Caco-2 (cell line): ENCODE measurements around the gene FAT2. TPM values are rescaled to one million over a fixed set of nuclear protein-coding genes. Genes with fewer than 3 reads are reported as not detected.

ENCODE experiments used
- BruUV-seq: library from RNA; stranded (reverse); fragments of 400-500 nt; replicated peaks from 2 replicates; lab custom pipeline; 2021; lab: Mats Ljungman, UMichigan
- CTCF ChIA-PET: fragments of 300-600 bp; sonication (Branson Sonifier 250); formaldehyde crosslinking; loops from one replicate; lab custom pipeline; 2022; ENCODE audit warnings: antibody characterized with exemption; lab: Charles Lee
- POLR2A ChIA-PET: fragments of 300-600 bp; sonication (Branson Sonifier 250); formaldehyde crosslinking; loops from one replicate; lab custom pipeline; 2022; ENCODE audit warnings: antibody characterized with exemption; lab: Charles Lee
- DNase-seq, 2 experiments: peaks; one replicate each; pipeline versions ENCODE4 v3.0.0 to v3.0.0-alpha.2; 2020 to 2022
- H3K27me3 ChIP-seq: replicated peaks from 2 replicates; pipeline ENCODE4 v1.6.0; 2011; ENCODE audit warnings: low read length; ENCODE audit not compliant: control insufficient read depth, insufficient read depth
- H3K36me3 ChIP-seq: 2 replicates; pipeline ENCODE4 v1.5.1; 2011; ENCODE audit warnings: low read length; ENCODE audit not compliant: control insufficient read depth, insufficient read depth
- H3K4me1 ChIP-seq: fragments of 250-450 bp; sonication (Bioruptor Pico); 2 replicates; pipeline ENCODE4 v1.5.1; 2020; ENCODE audit warnings: mild to moderate bottlenecking
- H3K4me3 ChIP-seq: 2 replicates; pipeline ENCODE4 v1.5.1; 2011; ENCODE audit warnings: low read depth, mild to moderate bottlenecking, control low read depth, low read length
- H3K9me3 ChIP-seq: fragments of 250-450 bp; sonication (Bioruptor Pico); 2 replicates; pipeline ENCODE4 v1.5.1; 2020; ENCODE audit warnings: mild to moderate bottlenecking, moderate library complexity
- H3K27ac Mint-ChIP-seq: one replicate; pipeline ENCODE4 v1.8.0; 2022; ENCODE audit warnings: mixed read lengths; ENCODE audit not compliant: unreplicated experiment
- H3K27me3 Mint-ChIP-seq: one replicate; pipeline ENCODE4 v1.8.0; 2022; ENCODE audit warnings: mixed read lengths; ENCODE audit not compliant: insufficient read depth, unreplicated experiment
- H3K36me3 Mint-ChIP-seq: one replicate; pipeline ENCODE4 v1.8.0; 2022; ENCODE audit warnings: mild to moderate bottlenecking, mixed read lengths; ENCODE audit not compliant: insufficient read depth, unreplicated experiment
- H3K4me1 Mint-ChIP-seq: one replicate; pipeline ENCODE4 v1.8.0; 2022; ENCODE audit warnings: low read depth, mixed read lengths; ENCODE audit not compliant: unreplicated experiment
- H3K4me3 Mint-ChIP-seq: one replicate; pipeline ENCODE4 v1.8.0; 2022; ENCODE audit warnings: mild to moderate bottlenecking, moderate library complexity, mixed read lengths; ENCODE audit not compliant: unreplicated experiment
- H3K9me3 Mint-ChIP-seq: one replicate; pipeline ENCODE4 v1.8.0; 2022; ENCODE audit warnings: mixed read lengths; ENCODE audit not compliant: unreplicated experiment
- CTCF ChIP-seq, 2 experiments: fragments of 200-600 bp in 1 of 2; IDR thresholded peaks; 1 replicate in 1 of 2; 2 replicates in 1 of 2; pipeline versions ENCODE4 v1.5.1 to v1.8.0; 2011 to 2022; ENCODE audit warnings: antibody characterized with exemption in 1 of 2, control low read depth in 1 of 2, inconsistent platforms in 1 of 2, low read depth in 1 of 2, low read length in 1 of 2, mild to moderate bottlenecking in 1 of 2, moderate library complexity in 1 of 2; ENCODE audit not compliant: insufficient read depth in 1 of 2, severe bottlenecking in 1 of 2, unreplicated experiment in 1 of 2
- intact Hi-C: fragments of 100-400 bp; cut with micrococcal nuclease; formaldehyde crosslinking; loops from one replicate; pipeline ENCODE4 v1.10.0; 2022; ENCODE audit not compliant: unreplicated experiment
- total RNA-seq: library from RNA; stranded (reverse); gene quantifications from 2 replicates; pipeline ENCODE4 v1.2.3, GENCODE V29; 2022

Gene FAT2
- total RNA-seq, 1 experiment from 2014 or later, result 0.32 TPM

DNA sequence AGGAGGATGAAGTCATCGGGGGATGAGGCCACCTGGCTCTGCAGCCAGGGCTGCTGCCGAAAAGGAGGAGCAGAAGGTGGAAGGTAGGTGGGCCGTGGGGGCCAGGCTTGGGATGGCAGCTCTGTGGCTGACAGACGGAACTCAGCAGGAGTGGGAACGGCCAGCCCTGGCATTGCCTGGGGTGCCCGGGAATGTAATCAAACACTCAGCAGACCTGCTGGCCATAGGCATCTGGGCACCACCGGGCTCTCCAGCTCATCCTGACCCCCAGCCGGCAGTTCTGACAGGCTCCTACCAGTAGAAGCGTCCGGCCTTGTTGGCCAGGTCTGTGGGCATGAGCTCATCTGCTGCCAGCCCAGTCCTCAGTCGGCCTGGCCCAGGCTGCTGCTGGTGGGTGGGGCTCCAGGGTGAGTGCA lies 4.3 kb upstream of the FAT2 start:
- H3K9me3 Mint-ChIP-seq, result peaks cover 8% of the 10 kb centered on the region
- Histone ChIP-seq H3K4me3 (no peak overlapping the region), H3K36me3 (no peaks in the 10 kb centered on the region), H3K9me3 (no peaks in the 10 kb centered on the region), H3K4me1 (peaks cover 37% of the 10 kb centered on the region), H3K27me3 (no peaks in the 10 kb centered on the region)
- peaks cover 38% of the 10 kb centered on the region for H3K4me1 Mint-ChIP-seq
- no peak for DNase-seq
- H3K36me3 Mint-ChIP-seq, result no peaks in the 10 kb centered on the region
- H3K27ac Mint-ChIP-seq, result peak overlapping the region; percentile 40
- CTCF ChIA-PET, result no interaction called here
- H3K4me3 Mint-ChIP-seq, result no peak overlapping the region
- POLR2A ChIA-PET, result no interaction called here
- no peaks in the 10 kb centered on the region for H3K27me3 Mint-ChIP-seq
- intact Hi-C loops, result no loop called here
- BruUV-seq, result no TSS peak
- TF ChIP-seq CTCF (IDR thresholded peaks at IDR 0.05; ENCODE audit: insufficient read depth in 1 of 2, low read depth in 1 of 2, low read length in 1 of 2, severe bottlenecking in 1 of 2, unreplicated experiment in 1 of 2), result no peak

- BruUV-seq, result no TSS peak
- ChIA-PET CTCF (no interaction called here), POLR2A (no interaction called here)
- intact Hi-C loops, result no loop called here
- no peaks in the 10 kb centered on the region for H3K36me3 ChIP-seq
- H3K4me1 Mint-ChIP-seq, result peaks cover 24% of the 10 kb centered on the region
- H3K27ac Mint-ChIP-seq, result no peak overlapping the region
- no peaks in the 10 kb centered on the region for H3K9me3 Mint-ChIP-seq
- no peak overlapping the region for H3K4me3 ChIP-seq
- no peaks in the 10 kb centered on the region for H3K36me3 Mint-ChIP-seq
- H3K27me3 ChIP-seq, result no peaks in the 10 kb centered on the region
- H3K27me3 Mint-ChIP-seq, result no peaks in the 10 kb centered on the region
- peak; percentile 13 to 53 for DNase-seq
- H3K4me1 ChIP-seq, result peaks cover 26% of the 10 kb centered on the region
- no peaks in the 10 kb centered on the region for H3K9me3 ChIP-seq
- no peak for TF ChIP-seq CTCF (IDR thresholded peaks at IDR 0.05; ENCODE audit: insufficient read depth in 1 of 2, low read depth in 1 of 2, low read length in 1 of 2, severe bottlenecking in 1 of 2, unreplicated experiment in 1 of 2)
- no peak overlapping the region for H3K4me3 Mint-ChIP-seq
Measured at GRCh38 chr5:151592855-151593408, 1.8 kb upstream of the FAT2 start.

GRCh38 chr5:151589878-151590570 lies 1.1 kb downstream of the FAT2 start:
- no peaks in the 10 kb centered on the region; the same call in 1 of the 2 replicates for H3K36me3 ChIP-seq
- H3K27ac Mint-ChIP-seq, result no peak overlapping the region
- CTCF ChIA-PET, result no interaction called here

More at GRCh38 chr5:151589878-151590570, 1.1 kb downstream of the FAT2 start:
- no peaks in the 10 kb centered on the region for H3K36me3 Mint-ChIP-seq
- H3K4me3 ChIP-seq, result no peak overlapping the region
- H3K4me1 ChIP-seq, result peaks cover 10% of the 10 kb centered on the region
- POLR2A ChIA-PET, result no interaction called here
- H3K9me3 ChIP-seq, result no peaks in the 10 kb centered on the region
- intact Hi-C loops, result no loop called here
- H3K4me3 Mint-ChIP-seq, result no peak overlapping the region
- H3K27me3 Mint-ChIP-seq, result no peaks in the 10 kb centered on the region
- TF ChIP-seq CTCF (IDR thresholded peaks at IDR 0.05; ENCODE audit: insufficient read depth in 1 of 2, low read depth in 1 of 2, low read length in 1 of 2, severe bottlenecking in 1 of 2, unreplicated experiment in 1 of 2), result no peak
- no TSS peak for BruUV-seq
- no peaks in the 10 kb centered on the region for H3K9me3 Mint-ChIP-seq
- peaks cover 7% of the 10 kb centered on the region for H3K4me1 Mint-ChIP-seq
- no peaks in the 10 kb centered on the region for H3K27me3 ChIP-seq
- no peak for DNase-seq
